ENCODE results near the gene SAA2.

The SAA2 gene

DNA sequence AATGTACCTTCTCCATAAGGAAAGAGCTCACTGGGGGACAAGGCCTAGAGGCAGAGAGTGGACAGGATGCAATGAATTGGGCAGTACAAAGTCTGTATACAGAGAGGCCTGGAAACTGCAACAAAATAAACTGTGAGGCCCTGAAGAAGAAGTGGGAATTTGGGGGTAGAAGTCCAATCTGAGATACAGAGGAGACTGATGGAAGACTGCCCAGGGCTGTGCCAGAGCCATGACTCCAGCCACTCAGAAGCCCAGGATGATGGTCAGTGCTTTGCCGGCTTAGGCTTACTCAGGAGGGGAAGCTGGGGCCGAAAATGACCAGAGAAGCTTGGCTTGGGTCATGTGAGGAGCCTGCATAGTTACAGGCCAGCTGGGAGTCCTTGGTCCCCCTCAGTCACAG, 17.6 kb downstream of the SAA2 start:
- DNase-seq = no peak
- no peak overlapping the region for H3K4me3 Mint-ChIP-seq
- H3K36me3 Mint-ChIP-seq (ENCODE audit: low read depth) = no peaks in the 10 kb centered on the region
- TF ChIP-seq CTCF (IDR thresholded peaks at IDR 0.05) = no peak
- H3K4me1 Mint-ChIP-seq = peaks cover 9% of the 10 kb centered on the region
- H3K9me3 Mint-ChIP-seq = no peaks in the 10 kb centered on the region
- no peak overlapping the region for H3K27ac Mint-ChIP-seq
- H3K27me3 Mint-ChIP-seq (ENCODE audit: low read depth, poor library complexity) = peaks cover 26% of the 10 kb centered on the region

DNA sequence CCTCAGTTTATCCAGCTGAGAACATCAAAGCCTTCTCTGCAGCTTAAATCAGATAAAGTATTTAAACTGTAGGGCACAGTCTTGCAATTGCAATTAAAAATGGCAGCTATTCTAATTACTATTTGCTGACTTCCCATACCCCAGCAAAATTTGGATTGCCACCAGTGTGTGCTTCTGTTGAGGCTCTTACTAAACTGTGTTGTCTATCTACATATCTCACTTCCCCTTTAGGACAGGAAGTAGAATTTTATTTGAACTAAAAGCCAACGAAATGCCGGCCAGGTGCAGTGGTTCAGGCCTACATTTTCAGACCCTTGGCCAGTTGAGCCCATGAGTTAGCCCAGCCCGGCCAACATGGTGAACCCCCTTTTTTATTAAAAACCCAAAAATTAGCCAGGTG, 19.0 kb downstream of the SAA2 start:
- no peak for TF ChIP-seq CTCF (IDR thresholded peaks at IDR 0.05)
- Mint-ChIP-seq H3K4me1 (no peaks in the 10 kb centered on the region), H3K9me3 (peaks cover 7% of the 10 kb centered on the region), H3K36me3 (ENCODE audit: low read depth) (no peaks in the 10 kb centered on the region), H3K27me3 (ENCODE audit: low read depth, poor library complexity) (peaks cover 28% of the 10 kb centered on the region), H3K4me3 (no peak overlapping the region), H3K27ac (no peak overlapping the region)
- DNase-seq = no peak

DNA sequence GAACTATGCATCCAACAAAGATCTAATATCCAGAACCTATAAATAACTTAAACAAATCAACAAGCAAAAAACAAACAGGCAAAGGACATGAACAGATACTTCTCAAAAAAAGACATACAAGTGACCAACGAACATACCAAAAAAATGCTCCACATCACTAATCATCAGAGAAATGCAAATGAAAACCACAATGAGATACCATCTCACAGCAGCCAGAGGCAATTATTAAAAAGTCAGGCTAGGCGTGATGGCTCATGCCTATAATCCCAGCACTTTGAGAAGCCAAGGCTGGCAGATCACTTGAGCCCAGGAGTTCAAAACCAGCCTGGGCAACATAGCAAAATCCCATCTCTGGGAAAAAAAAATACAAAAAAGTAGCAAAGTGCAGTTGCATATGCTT, 22.6 kb downstream of the SAA2 start:
- Mint-ChIP-seq H3K27me3 (ENCODE audit: low read depth, poor library complexity) (peaks cover 30% of the 10 kb centered on the region), H3K36me3 (ENCODE audit: low read depth) (no peaks in the 10 kb centered on the region), H3K9me3 (peaks cover 9% of the 10 kb centered on the region), H3K27ac (no peak overlapping the region), H3K4me3 (no peak overlapping the region), H3K4me1 (no peaks in the 10 kb centered on the region)
- TF ChIP-seq CTCF (IDR thresholded peaks at IDR 0.05) = no peak
- DNase-seq = no peak

DNA sequence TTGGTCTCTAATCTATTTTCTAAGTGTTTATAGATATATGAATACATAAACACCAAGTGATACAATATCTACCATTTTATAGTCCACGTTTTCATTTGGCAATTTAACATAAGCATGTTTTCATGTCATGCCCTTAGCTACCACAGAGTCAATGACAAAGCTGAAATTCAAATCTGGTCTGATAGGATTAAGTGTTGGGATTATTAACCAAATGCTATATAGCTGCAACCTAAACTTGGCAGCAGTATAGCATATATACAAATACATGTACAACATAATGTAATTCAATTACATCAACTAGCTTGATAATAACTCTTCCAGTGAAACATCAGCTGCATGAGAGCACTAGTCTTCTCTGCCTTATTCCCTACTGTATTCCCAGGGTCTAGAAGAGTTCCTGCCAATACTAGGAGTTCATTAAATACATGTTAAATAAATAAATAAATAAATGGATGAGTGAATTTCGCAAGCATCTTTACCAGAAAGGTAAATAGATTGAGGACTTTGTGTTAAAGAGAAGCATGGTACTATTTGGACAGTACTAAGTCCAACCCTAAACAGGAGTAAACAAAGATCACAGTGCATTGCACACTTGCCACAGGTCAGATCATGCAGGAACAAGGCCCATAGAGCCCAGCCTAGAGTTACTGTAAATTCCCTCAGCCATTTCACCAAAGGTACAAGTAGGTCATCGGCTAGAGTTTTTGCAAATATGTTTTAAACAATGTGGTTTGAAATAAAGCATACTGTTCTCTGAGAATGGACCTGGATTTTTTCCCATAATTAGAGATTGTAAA, 24.7 kb downstream of the SAA2 start:
- no peak for TF ChIP-seq CTCF (IDR thresholded peaks at IDR 0.05)
- DNase-seq = no peak
- Mint-ChIP-seq H3K9me3 (peaks cover 9% of the 10 kb centered on the region), H3K27ac (no peak overlapping the region), H3K4me3 (no peak overlapping the region), H3K27me3 (ENCODE audit: low read depth, poor library complexity) (peaks cover 43% of the 10 kb centered on the region), H3K36me3 (ENCODE audit: low read depth) (no peaks in the 10 kb centered on the region), H3K4me1 (no peaks in the 10 kb centered on the region)

GRCh38 chr11:18222814-18223421, 25.6 kb downstream of the SAA2 start:
- H3K27me3 Mint-ChIP-seq (ENCODE audit: low read depth, poor library complexity) = peaks cover 49% of the 10 kb centered on the region
- no peaks in the 10 kb centered on the region for H3K36me3 Mint-ChIP-seq (ENCODE audit: low read depth)
- no peak overlapping the region for H3K4me3 Mint-ChIP-seq
- no peak for TF ChIP-seq CTCF (IDR thresholded peaks at IDR 0.05)
- no peaks in the 10 kb centered on the region for H3K4me1 Mint-ChIP-seq
- peaks cover 9% of the 10 kb centered on the region for H3K9me3 Mint-ChIP-seq
- H3K27ac Mint-ChIP-seq = no peak overlapping the region
- no peak for DNase-seq
